PC-3 (cell line): ENCODE measurements around the gene PCDH15. TPM values are rescaled to one million over a fixed set of nuclear protein-coding genes. Genes with fewer than 3 reads are reported as not detected.

Experiments
- ATAC-seq: fragments of 200-7000 bp; cut with Tn5 transposase; 2 replicates; pipeline ENCODE4 v1.9.1; 2020; ENCODE audit warnings: mild to moderate bottlenecking, moderate library complexity
- BruUV-seq: library from RNA; stranded (reverse); fragments of 400-500 nt; replicated peaks from 2 replicates; lab custom pipeline; 2021; lab: Mats Ljungman, UMichigan
- CTCF ChIA-PET: fragments of 300-600 bp; sonication (Branson Sonifier 250); formaldehyde crosslinking; loops from one replicate; lab custom pipeline; 2022; ENCODE audit warnings: antibody characterized with exemption; lab: Charles Lee
- POLR2A ChIA-PET: fragments of 300-600 bp; sonication (Branson Sonifier 250); formaldehyde crosslinking; loops from one replicate; lab custom pipeline; 2022; ENCODE audit warnings: antibody characterized with exemption; ENCODE audit not compliant: unreplicated experiment; lab: Charles Lee
- DNase-seq: peaks from one replicate; pipeline ENCODE4 v3.0.0-alpha.2; 2015
- H2AFZ ChIP-seq: fragments of 300-600 bp; sonication (generic); 2 replicates; pipeline ENCODE4 v1.6.0; 2016; ENCODE audit warnings: antibody characterized with exemption, low read length
- H3F3A ChIP-seq: fragments of 300-600 bp; sonication (generic); one replicate; pipeline ENCODE4 v1.6.0; 2017; ENCODE audit warnings: antibody characterized with exemption, low read length, control low read depth, mild to moderate bottlenecking; ENCODE audit not compliant: unreplicated experiment
- H3K27ac ChIP-seq: fragments of 300-600 bp; sonication (generic); 2 replicates; pipeline ENCODE4 v1.5.1; 2016; ENCODE audit warnings: mild to moderate bottlenecking, low read length
- H3K27me3 ChIP-seq: fragments of 300-600 bp; sonication (generic); 2 replicates; pipeline ENCODE4 v1.6.1; 2016; ENCODE audit warnings: low read length, mixed read lengths
- H3K36me3 ChIP-seq: fragments of 300-600 bp; sonication (generic); 2 replicates; pipeline ENCODE4 v1.6.1; 2016; ENCODE audit warnings: low read depth, mixed run types, low read length, mixed read lengths
- H3K4me1 ChIP-seq: fragments of 300-600 bp; sonication (generic); 2 replicates; pipeline ENCODE4 v1.5.1; 2016; ENCODE audit warnings: low read length; ENCODE audit not compliant: insufficient read depth
- H3K4me2 ChIP-seq: fragments of 300-600 bp; sonication (generic); 2 replicates; pipeline ENCODE4 v1.6.0; 2016; ENCODE audit warnings: low read length
- H3K4me3 ChIP-seq: fragments of 300-600 bp; sonication (generic); 2 replicates; pipeline ENCODE4 v1.5.1; 2016; ENCODE audit warnings: mild to moderate bottlenecking, low read length, mixed read lengths
- H3K79me2 ChIP-seq: fragments of 300-600 bp; sonication (generic); 2 replicates; pipeline ENCODE4 v1.6.1; 2017; ENCODE audit warnings: low read length, mixed read lengths
- H3K9ac ChIP-seq: fragments of 300-600 bp; sonication (generic); 2 replicates; pipeline ENCODE4 v1.6.0; 2016; ENCODE audit warnings: mild to moderate bottlenecking, low read length
- H3K9me2 ChIP-seq: fragments of 300-600 bp; sonication (generic); replicated peaks from 2 replicates; pipeline ENCODE4 v1.6.1; 2016; ENCODE audit warnings: mixed run types, low read length, mixed read lengths
- H3K9me3 ChIP-seq: fragments of 300-600 bp; sonication (generic); 2 replicates; pipeline ENCODE4 v1.6.1; 2016; ENCODE audit warnings: low read length, mixed read lengths
- H4K20me1 ChIP-seq: fragments of 300-600 bp; sonication (generic); 2 replicates; pipeline ENCODE4 v1.6.1; 2016; ENCODE audit warnings: low read length, mixed read lengths
- CTCF ChIP-seq: fragments of 300-600 bp; sonication (generic); conservative IDR thresholded peaks from 2 replicates; pipeline ENCODE4 v1.5.1; 2017; ENCODE audit warnings: antibody characterized with exemption, low read depth, mild to moderate bottlenecking, low read length
- EZH2 ChIP-seq: fragments of 300-600 bp; sonication (generic); IDR thresholded peaks from one replicate; pipeline ENCODE4 v1.6.1; 2017; ENCODE audit warnings: antibody characterized with exemption, mild to moderate bottlenecking, low read length; ENCODE audit not compliant: unreplicated experiment
- EZH2phosphoT487 ChIP-seq: fragments of 300-600 bp; sonication (generic); IDR thresholded peaks from 2 replicates; pipeline ENCODE4 v1.6.1; 2018; ENCODE audit warnings: mild to moderate bottlenecking, antibody characterized with exemption, low read length, borderline replicate concordance
- intact Hi-C: fragments of 100-400 bp; cut with micrococcal nuclease; formaldehyde crosslinking; loops from 2 replicates; pipeline ENCODE4 v1.9.0; 2023
- total RNA-seq: library from RNA; depleted of rRNA; stranded (reverse); fragments of >200 nt; gene quantifications from 2 replicates; pipeline ENCODE4 v1.2.3, GENCODE V29; 2014

The PCDH15 gene
- total RNA-seq, 1 experiment from 2014 or later, result not detected

- ATAC-seq, result peak; percentile 42; the same call in 1 of the 2 replicates
- no peak overlapping the region for H3K4me3 ChIP-seq
- no peak overlapping the region for H3K4me2 ChIP-seq
- H3K9me3 ChIP-seq, result 0 out of 2 replicates have a peak, but pooled peaks cover 2% of the 10 kb centered on the region
- H3K79me2 ChIP-seq, result no peaks in the 10 kb centered on the region
- TF ChIP-seq EZH2 (no peak), CTCF (peak; percentile 19; the same call in 1 of the 2 replicates), EZH2phosphoT487 (no peak)
- H3K27me3 ChIP-seq, result no peaks in the 10 kb centered on the region
- H3K9ac ChIP-seq, result no peak overlapping the region
- H3K4me1 ChIP-seq, result no peaks in the 10 kb centered on the region
- ChIA-PET POLR2A (no interaction called here), CTCF (interaction anchor here (0.5 kb wide), 1 partner anchor 95 kb away, joined by 3 read pairs; no protein-coding TSS in a partner anchor)
- no peaks in the 10 kb centered on the region for H3K9me2 ChIP-seq
- intact Hi-C loops, result no loop called here
- H3K27ac ChIP-seq, result no peak overlapping the region
- H3F3A ChIP-seq, result no peaks in the 10 kb centered on the region
- DNase-seq, result peak; percentile 26
- no peaks in the 10 kb centered on the region for H4K20me1 ChIP-seq
- no peak overlapping the region for H2AFZ ChIP-seq
- BruUV-seq, result no TSS peak
- H3K36me3 ChIP-seq, result no peaks in the 10 kb centered on the region
Measured at GRCh38 chr10:53918755-53919154, 882.3 kb downstream of the PCDH15 start.

- no peaks in the 10 kb centered on the region for H3K27me3 ChIP-seq
- no TSS peak for BruUV-seq
- no peaks in the 10 kb centered on the region for H3F3A ChIP-seq
- no peaks in the 10 kb centered on the region for H3K9me2 ChIP-seq
- H3K27ac ChIP-seq, result no peak overlapping the region
- H3K4me2 ChIP-seq, result no peak overlapping the region
- no peaks in the 10 kb centered on the region for H3K79me2 ChIP-seq
- H3K4me3 ChIP-seq, result no peak overlapping the region
- no peak for DNase-seq
- no peak for ATAC-seq
- ChIA-PET POLR2A (no interaction called here), CTCF (no interaction called here)
- peaks cover 7% of the 10 kb centered on the region; the same call in 1 of the 2 replicates for H3K4me1 ChIP-seq
- no peak overlapping the region for H2AFZ ChIP-seq
- intact Hi-C loops, result no loop called here
- no peaks in the 10 kb centered on the region for H4K20me1 ChIP-seq
- TF ChIP-seq CTCF, result no peak
- TF ChIP-seq EZH2phosphoT487, result no peak
- no peak for TF ChIP-seq EZH2
- H3K36me3 ChIP-seq, result no peaks in the 10 kb centered on the region
- H3K9me3 ChIP-seq, result no peaks in the 10 kb centered on the region
- no peak overlapping the region for H3K9ac ChIP-seq
Measured at GRCh38 chr10:53909791-53910190, 891.2 kb downstream of the PCDH15 start.

GRCh38 chr10:53904506-53905241 lies 896.4 kb downstream of the PCDH15 start:
- DNase-seq (peak; percentile 68), ATAC-seq (peak; percentile 87)
- ChIA-PET POLR2A (interaction anchor here (0.6 kb wide), 1 partner anchor 52 kb away, joined by 9 read pairs; no protein-coding TSS in a partner anchor), CTCF (interaction anchor here (1.4 kb wide), 1 partner anchor 1086 kb away, joined by 5 read pairs; no protein-coding TSS in a partner anchor)
- H3K9ac ChIP-seq, result no peak overlapping the region
- no TSS peak for BruUV-seq
- TF ChIP-seq EZH2 (no peak), CTCF (no peak), EZH2phosphoT487 (no peak)
- intact Hi-C loops, result no loop called here
- H3K36me3 ChIP-seq, result no peaks in the 10 kb centered on the region
- no peak overlapping the region for H2AFZ ChIP-seq
- no peaks in the 10 kb centered on the region for H3F3A ChIP-seq
- H3K79me2 ChIP-seq, result no peaks in the 10 kb centered on the region
- H3K27ac ChIP-seq, result peak overlapping the region; percentile 56
- H3K27me3 ChIP-seq, result no peaks in the 10 kb centered on the region
- no peaks in the 10 kb centered on the region for H3K9me2 ChIP-seq
- peak overlapping the region; percentile 1; the same call in 1 of the 2 replicates for H3K4me3 ChIP-seq
- peaks cover 13% of the 10 kb centered on the region for H3K4me1 ChIP-seq
- H4K20me1 ChIP-seq, result no peaks in the 10 kb centered on the region
- H3K9me3 ChIP-seq, result no peaks in the 10 kb centered on the region
- H3K4me2 ChIP-seq, result peak overlapping the region; percentile 14
